K562 (cell line): ENCODE results near the gene PIK3C2A. TPM values are rescaled to one million over a fixed set of nuclear protein-coding genes. Genes with fewer than 3 reads are reported as not detected.

Experiments used
- FIP1L1 ChIP-seq: fragments of 200-400 bp; formaldehyde crosslinking; IDR thresholded peaks from 2 replicates; pipeline ENCODE4 v1.6.1; 2018; ENCODE audit warnings: mild to moderate bottlenecking, low read depth, low read length; ENCODE audit not compliant: poor library complexity, severe bottlenecking
- HMBOX1 ChIP-seq: sonication (generic); IDR thresholded peaks from 2 replicates; pipeline ENCODE4 v1.6.1; 2016
- NFIC ChIP-seq: fragments of 450-650 bp; IDR thresholded peaks from 2 replicates; pipeline ENCODE4 v1.6.1; 2017; ENCODE audit warnings: mild to moderate bottlenecking, inconsistent platforms
- PKNOX1 ChIP-seq: fragments of 450-650 bp; IDR thresholded peaks from 2 replicates; pipeline ENCODE4 v1.6.1; 2016
- RAD51 ChIP-seq: fragments of 450-650 bp; IDR thresholded peaks from 2 replicates; pipeline ENCODE4 v1.7.1; 2016; ENCODE audit warnings: low read depth, mild to moderate bottlenecking, borderline replicate concordance
- RFX5 ChIP-seq: IDR thresholded peaks from 2 replicates; pipeline ENCODE4 v1.6.1; 2011; ENCODE audit warnings: low read depth, mild to moderate bottlenecking, improper control_type of control experiment, low read length
- SNRNP70 ChIP-seq: fragments of 200-400 bp; formaldehyde crosslinking; optimal IDR thresholded peaks from 2 replicates; pipeline ENCODE3; 2017; ENCODE audit warnings: low read depth, low read length
- TEAD2 ChIP-seq: fragments of 450-650 bp; IDR thresholded peaks from 2 replicates; pipeline ENCODE4 v1.6.1; 2016; ENCODE audit warnings: missing genetic modification characterization, control low read depth, missing compliant biosample characterization
- ZBTB7A ChIP-seq: IDR thresholded peaks from 2 replicates; pipeline ENCODE4 v1.6.1; 2011; ENCODE audit warnings: low read depth, mild to moderate bottlenecking, low read length, moderate library complexity, borderline replicate concordance; ENCODE audit not compliant: control insufficient read depth
- ZFP36 ChIP-seq: fragments of 150-350 bp; IDR thresholded peaks from 2 replicates; pipeline ENCODE4 v1.6.1; 2018; ENCODE audit warnings: low read length, low read depth; ENCODE audit not compliant: partially characterized antibody
- ZNF12 ChIP-seq: sonication (generic); formaldehyde crosslinking; IDR thresholded peaks from 2 replicates; pipeline ENCODE4 v1.4.0; 2020; ENCODE audit warnings: mild to moderate bottlenecking, missing genetic modification reagents
- ZNF398 ChIP-seq: fragments of 250-450 bp; sonication (Bioruptor Pico); IDR thresholded peaks from 2 replicates; pipeline ENCODE4 v1.8.0; 2021; ENCODE audit warnings: moderate library complexity, mild to moderate bottlenecking, inconsistent platforms
- polyA plus RNA-seq, 8 experiments: library from polyadenylated mRNA; depleted of rRNA in 4 of 8; stranded (reverse) in 5 of 8; unstranded in 3 of 8; fragments of >200 nt; fragmentation: Nextera tagmentation in 2 of 8; fragmentation: Illumina TruSeq in 1 of 8; extraction: Ambion mirVana in 2 of 8; extraction: Trizol in 1 of 8; gene quantifications; 2 replicates each; pipeline versions ENCODE4 v1.2.1 to v1.2.3, GENCODE V29; 2011 to 2014; ENCODE audit warnings: inconsistent platforms in 1 of 8, missing spikeins in 1 of 8
- total RNA-seq, 7 experiments: library from RNA; depleted of rRNA in 6 of 7; stranded (reverse); fragments of >200 nt in 6 of 7; fragmentation: Illumina TruSeq in 2 of 7; extraction: Trizol in 2 of 7; gene quantifications; 2 replicates each; pipeline versions ENCODE4 v1.2.1 to v1.2.3, GENCODE V29; 2011 to 2021; ENCODE audit warnings: low replicate concordance in 1 of 7

PIK3C2A gene
- total and polyA plus RNA-seq, 9 of the 15 experiments (the other 6 are each of a cell fraction or from before 2014, with no cell fraction given) = 3.1 to 25.2 (median 15.6) TPM

- TF ChIP-seq FIP1L1 (no peak), ZNF12 (no peak), NFIC (no peak), HMBOX1 (no peak), ZFP36 (no peak), ZBTB7A (no peak), TEAD2 (no peak), SNRNP70 (no peak), RAD51 (no peak), ZNF398 (no peak), RFX5 (no peak), PKNOX1 (no peak)
Measured at GRCh38 chr11:17163291-17163690, 44.5 kb downstream of the PIK3C2A start (continued).
